Measurements from ENCODE around the gene ZNF320. TPM values are rescaled to one million over a fixed set of nuclear protein-coding genes. Genes with fewer than 3 reads are reported as not detected.
"Not testable (repeated sequence)": the region's sequence is repeated elsewhere in the genome, so short reads cannot be mapped to it uniquely, and the experiment has no call there.

ZNF320 gene
- total RNA-seq, 4 donors from 2014 or later: 2.8 to 23.1 (median 11.5) TPM

DNA sequence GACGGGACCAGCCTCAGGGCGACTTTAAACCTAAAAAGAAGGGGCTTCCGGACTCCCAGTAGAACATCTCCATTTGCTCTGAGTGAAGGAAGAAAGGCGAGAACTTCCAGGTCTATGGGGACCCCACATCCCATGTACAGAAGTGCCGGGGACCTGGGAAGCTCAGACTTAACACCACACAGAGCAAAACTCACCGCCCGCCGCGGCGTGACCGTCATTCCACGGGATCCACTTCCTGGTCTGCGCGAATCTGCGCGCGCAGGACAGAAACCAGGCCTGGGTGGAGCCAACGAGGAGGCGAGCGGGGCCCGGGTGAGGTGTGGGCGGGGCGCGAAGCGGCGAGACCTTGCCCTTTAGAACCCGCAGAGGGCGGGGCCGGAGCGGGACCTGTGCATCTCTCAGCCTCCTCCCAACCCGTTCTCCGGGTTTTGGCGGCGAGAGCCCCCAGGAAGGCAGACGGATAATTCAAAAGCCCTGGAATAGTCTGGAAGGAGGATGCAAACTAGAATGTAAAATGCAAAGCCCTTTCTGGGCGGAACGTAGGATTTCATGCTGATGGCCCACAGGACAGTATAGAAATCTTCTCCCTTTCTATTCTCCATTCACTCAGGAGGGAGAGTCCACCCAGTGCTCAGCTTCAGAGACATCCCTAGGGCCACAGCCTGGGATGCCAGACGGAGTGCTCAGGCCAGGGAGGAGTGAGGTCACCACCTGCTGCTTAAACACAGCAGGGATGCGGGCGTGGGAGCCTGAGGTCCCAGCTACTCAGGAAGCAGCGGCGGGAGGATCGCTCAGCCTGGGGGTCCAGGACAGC, 39.9 kb downstream of the ZNF320 start, which contains the start of gene ZNF468:
TSS of gene ZNF468 (minus strand) at position 242 of the 814 bp plus-strand sequence. CDS start 3,347 bp downstream, outside the sequence.
- H3K9me3 ChIP-seq; H3K27me3 ChIP-seq; intact Hi-C loops (cut with DNase I; ENCODE audit: low total_unique reads): not testable (repeated sequence)
- H3K36me3 ChIP-seq: peaks cover 0 to 18% (median 9%) of the 10 kb centered on the region in 4 donors
- peaks cover 0 to 14% (median 3%) of the 10 kb centered on the region in 4 donors for H3K4me1 ChIP-seq
- WGBS, 2 donors (ENCODE audit: low coverage in 1 of 2): 8% methylated on average over 40 of the region's 43 CpGs; no CpG with 5 or more reads in 1 of the 2 donors
- peak within 1 kb of the TSS; percentile 51 to 90 (median 70) for H3K4me3 ChIP-seq
- H3K27ac ChIP-seq: peak within 1 kb of the TSS; percentile 70 to 88 (median 81)
- in situ Hi-C loops (cut with MboI; ENCODE audit: low pct_ligation_motif_present in 1 of 4, low pct_unique_long_range_greater_than_20kb in 1 of 4, low sequenced_read_pairs in 3 of 4): loop anchor here in 1 of 4 donors (5.0 kb wide), 1 partner anchor 85 kb away; no protein-coding TSS in a partner anchor
- DNase-seq: peak; percentile 81
- peak; percentile 45 to 88 (median 78) for TF ChIP-seq POLR2AphosphoS5 (IDR thresholded peaks at IDR 0.05)
- TF ChIP-seq POLR2A (IDR thresholded peaks at IDR 0.05): peak; percentile 82

DNA sequence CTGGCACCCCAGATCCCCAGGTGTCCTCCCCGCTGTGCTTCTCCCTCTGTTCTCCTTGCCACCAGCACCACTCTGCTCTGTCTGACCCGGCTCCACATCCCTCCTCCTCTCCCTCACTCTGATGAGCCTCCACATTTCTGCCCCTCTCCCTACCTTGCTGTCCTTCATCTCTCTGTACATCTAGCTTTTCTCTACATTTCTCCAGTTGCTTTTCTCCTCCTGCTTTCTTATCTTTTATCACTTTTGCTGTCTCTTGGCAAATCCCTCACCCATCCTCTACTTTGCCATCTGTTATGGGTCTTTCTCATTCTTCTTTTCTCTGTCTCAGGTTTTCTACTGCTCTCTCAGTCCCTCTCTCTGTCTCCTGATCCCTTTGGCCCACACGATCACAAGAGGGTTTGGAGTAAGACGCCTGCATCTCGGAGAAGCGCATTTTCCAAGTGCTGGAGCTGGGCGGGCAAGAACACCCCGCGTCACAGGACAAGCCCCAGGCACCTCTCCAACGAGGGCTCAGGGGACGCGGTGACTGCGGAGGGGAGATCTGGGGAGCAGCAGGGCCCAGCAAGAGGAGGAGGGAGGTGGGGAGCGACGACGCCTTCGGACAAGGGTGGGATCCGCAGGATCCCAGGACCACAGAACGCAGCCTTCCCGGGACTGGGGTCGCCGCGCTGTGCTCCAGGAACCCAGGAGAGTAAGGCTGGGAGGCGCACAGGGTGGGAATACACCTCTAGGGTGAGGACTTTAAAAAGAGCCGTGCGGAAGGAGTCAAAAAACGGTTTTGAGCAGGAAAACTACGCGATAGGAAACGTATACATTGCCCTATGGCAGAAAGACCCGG, 40.7 kb downstream of the ZNF320 start:
- Histone ChIP-seq H3K27ac (peak overlapping the region; percentile 70 to 88 (median 81)), H3K36me3 (peaks cover 0 to 27% (median 13%) of the 10 kb centered on the region in 4 donors), H3K4me3 (peak overlapping the region; percentile 51 to 90 (median 70)), H3K4me1 (peaks cover 0 to 14% (median 3%) of the 10 kb centered on the region in 4 donors)
- H3K27me3 ChIP-seq; intact Hi-C loops (cut with DNase I; ENCODE audit: low total_unique reads); H3K9me3 ChIP-seq; DNase-seq: not testable (repeated sequence)
- in situ Hi-C loops (cut with MboI; ENCODE audit: low pct_ligation_motif_present in 1 of 4, low pct_unique_long_range_greater_than_20kb in 1 of 4, low sequenced_read_pairs in 3 of 4): loop anchor here in 1 of 4 donors (5.0 kb wide), 1 partner anchor 86 kb away; no protein-coding TSS in a partner anchor
- 3 to 15% methylated on average over 6 to 30 of the region's 31 CpGs for WGBS, 2 donors (ENCODE audit: low coverage in 1 of 2)

Small RNAs within 50 kb of the gene (small RNA-seq; reads per million reads assigned to genes)
- gene ZNF320: 0.35 to 0.98 (median 0.51) reads per million in 4 donors

Other genes starting within 250 kb of the ZNF320 start
- gene ZNF611, start 162.6 kb downstream of the ZNF320 start, total RNA-seq: 10 to 100 TPM in 3 of 4 donors, 1 to 10 TPM in 1; 8.2 to 45.0 (median 15.0) TPM
- 10 to 100 TPM in 3 of 4 donors, 1 to 10 TPM in 1; 5.2 to 95.4 (median 27.2) TPM for gene ZNF600, start 110.8 kb downstream of the ZNF320 start, total RNA-seq
- gene ZNF28, start 76.0 kb downstream of the ZNF320 start, total RNA-seq: 10 to 100 TPM in 3 of 4 donors, under 1 TPM in 1; 0.75 to 21.2 (median 13.0) TPM
- 10 to 100 TPM; 10.1 to 26.9 (median 17.1) TPM for gene ZNF468, start 40.0 kb downstream of the ZNF320 start, total RNA-seq
- 10 to 100 TPM in 3 of 4 donors, 1 to 10 TPM in 1; 3.4 to 12.6 (median 11.8) TPM for gene ZNF888, start 25.8 kb upstream of the ZNF320 start, total RNA-seq
- 100 to 1,000 TPM in 1 of 4 donors, 10 to 100 TPM in 2, 1 to 10 TPM in 1; 6.0 to 150 (median 13.9) TPM for gene ZNF816, start 65.2 kb upstream of the ZNF320 start, total RNA-seq
- gene ERVV-1, start 116.3 kb upstream of the ZNF320 start, total RNA-seq: not detected
- not detected for gene ERVV-2, start 147.1 kb upstream of the ZNF320 start, total RNA-seq
- 10 to 100 TPM; 23.9 to 47.0 (median 33.6) TPM for gene ZNF160, start 205.8 kb upstream of the ZNF320 start, total RNA-seq
- 10 to 100 TPM in 2 of 4 donors, 1 to 10 TPM in 1, not detected in 1; 5.6 to 11.5 (median 10.8) TPM for gene ZNF415, start 235.3 kb upstream of the ZNF320 start, total RNA-seq